Activated CD4-positive, CD25-positive, alpha-beta regulatory T cell treated with anti-CD3 and anti-CD28 coated beads, Interleukin-2, amount 50 U/mL, for 24 hours (primary cell): ENCODE results near the gene ZFC3H1.
"Not testable (repeated sequence)": the region's sequence is repeated elsewhere in the genome, so short reads cannot be mapped to it uniquely, and the experiment has no call there.

Experiments used
- ATAC-seq, 2 donors: fragments of 150-1000 bp; cut with Tn5 transposase; one replicate each; pipeline ENCODE4 v1.10.0; 2021; ENCODE audit warnings: mild to moderate bottlenecking in 1 of 2, moderate library complexity in 1 of 2

The ZFC3H1 gene

DNA sequence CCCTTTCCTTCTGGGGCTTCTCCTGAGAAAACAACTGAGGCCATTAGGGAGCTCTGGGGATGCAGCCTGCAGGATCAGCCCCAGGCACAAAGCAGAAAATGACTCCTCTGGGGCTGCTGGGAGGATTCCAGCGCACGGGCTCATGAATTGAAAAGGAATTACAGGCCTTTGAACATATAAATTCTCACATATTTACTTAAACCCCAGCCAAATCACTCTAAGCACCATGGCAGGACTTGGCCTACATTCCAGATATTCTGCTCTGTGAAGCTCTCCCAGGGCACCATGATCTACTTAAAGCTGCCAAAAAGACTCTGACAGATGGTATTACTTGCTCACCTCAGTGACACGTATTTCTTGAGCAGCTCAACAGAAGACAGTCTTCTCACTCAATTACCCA, 87.2 kb downstream of the ZFC3H1 start:
- ATAC-seq: no peak

DNA sequence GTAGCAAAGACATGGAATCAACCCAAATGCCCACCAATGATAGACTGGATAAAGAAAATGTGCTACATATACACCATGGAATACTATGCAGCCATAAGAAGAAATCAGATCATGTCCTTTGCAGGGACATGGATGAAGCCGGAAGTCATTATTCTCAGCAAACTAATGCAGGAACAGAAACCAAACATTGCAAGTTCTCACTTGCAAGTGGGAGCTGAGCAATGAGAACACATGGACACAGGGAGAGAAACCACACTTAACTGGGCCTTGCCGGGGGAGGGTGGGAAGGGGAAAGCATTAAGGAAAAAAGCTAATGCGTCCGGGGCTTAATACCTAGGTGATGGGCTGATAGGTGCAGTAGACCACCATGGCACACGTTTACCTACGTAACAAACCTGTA, 93.8 kb downstream of the ZFC3H1 start:
- ATAC-seq: not testable (repeated sequence)

DNA sequence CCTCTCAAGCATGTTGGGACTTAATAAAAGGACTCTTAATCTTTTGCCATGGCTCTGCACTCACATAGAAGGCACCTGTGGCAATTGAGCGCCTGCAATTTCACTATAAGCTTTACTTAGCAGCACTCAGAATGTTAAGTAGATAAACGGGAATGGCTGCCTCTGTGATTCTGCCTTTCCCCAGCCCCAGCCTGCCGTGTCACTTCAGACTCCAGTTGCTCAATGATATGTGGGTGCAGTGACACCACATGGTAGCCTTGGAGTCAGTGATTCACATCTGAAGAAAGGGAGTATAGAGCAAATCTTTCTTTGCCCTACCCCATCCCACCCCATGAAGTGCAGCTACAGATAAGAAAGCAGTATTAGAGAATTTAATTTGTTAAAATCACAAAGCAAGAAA, 96.1 kb downstream of the ZFC3H1 start:
- no peak for ATAC-seq

DNA sequence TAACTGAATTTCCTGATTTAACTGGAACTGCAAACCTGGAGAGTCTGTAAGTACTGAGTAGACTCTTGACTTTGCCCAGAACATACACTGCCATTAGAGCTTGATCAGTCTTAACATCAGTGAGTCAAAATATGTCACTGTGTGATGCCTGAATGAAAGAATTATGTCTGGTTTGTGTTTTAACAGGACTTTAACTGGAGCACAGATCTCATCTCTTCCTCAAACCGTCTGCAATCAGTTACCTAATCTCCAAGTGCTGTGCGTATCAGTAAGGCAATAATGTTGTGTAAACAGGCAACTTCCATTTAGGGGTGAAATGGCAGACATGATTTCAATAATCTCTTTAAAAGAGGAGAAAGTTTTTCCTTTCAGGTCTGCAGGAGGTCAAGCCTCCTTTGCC, 97.0 kb downstream of the ZFC3H1 start:
- ATAC-seq: no peak

DNA sequence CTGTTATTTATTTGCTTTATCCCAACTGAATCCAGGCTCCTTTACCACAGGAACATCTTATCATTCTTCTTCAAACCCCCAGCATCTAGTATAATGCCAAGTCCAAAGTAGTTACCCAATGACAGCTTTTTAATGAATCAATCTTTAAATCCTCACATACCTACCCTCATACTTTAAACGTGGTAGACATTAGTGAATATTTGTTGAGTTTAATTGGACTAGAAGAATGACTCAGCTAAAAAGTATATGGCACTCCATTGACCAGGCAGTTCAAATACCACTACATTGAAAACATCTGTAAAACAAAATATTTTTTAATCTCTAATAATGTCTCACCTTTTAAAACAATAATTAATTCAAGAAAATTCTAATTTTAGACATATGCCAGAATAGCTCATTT, 98.1 kb downstream of the ZFC3H1 start:
- ATAC-seq: no peak

DNA sequence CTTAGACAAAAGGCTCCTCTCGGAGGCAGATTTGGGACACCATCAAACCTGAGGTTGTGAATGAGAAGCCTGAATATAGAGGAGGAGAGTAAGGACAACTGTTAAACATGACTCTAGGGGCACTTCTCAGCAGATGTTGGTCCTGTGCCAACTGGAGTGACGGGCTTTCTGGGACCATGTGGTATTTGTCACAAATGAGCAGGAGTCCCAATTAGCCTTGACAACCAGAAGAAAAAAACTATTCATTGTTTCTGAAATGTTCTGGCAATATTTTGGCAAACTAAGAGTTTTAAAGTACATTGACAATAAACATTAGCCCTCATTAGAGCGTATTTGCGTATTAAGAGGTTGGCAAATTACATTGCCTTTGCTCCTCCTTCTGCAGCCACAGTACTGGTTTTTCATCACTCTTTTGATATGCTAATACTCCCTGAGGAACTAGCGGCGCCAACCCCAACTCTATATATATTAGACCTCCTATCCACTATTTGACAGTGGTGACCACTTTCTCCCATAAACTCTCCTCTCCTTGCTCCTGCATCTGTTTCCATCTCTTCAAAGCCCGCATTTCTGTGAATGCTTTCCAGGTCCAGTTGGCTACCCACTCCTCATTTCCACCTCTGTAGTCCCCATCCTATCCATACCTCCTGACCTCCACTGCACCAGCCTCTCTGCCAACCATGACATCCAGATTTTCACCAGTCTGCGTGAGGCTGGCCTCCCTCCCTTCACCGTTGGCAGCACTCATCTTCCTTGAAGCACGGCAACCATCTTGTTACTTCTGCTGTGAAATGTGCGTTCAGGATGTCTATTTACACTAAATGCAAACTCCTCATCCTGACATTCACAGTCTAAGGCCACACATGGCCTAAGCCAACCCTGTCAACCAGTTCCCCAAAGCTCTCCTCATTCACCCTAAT, 100.7 kb downstream of the ZFC3H1 start:
- no peak for ATAC-seq
